DOHH2 (cell line): ENCODE measurements around the gene EEF1AKMT3.

Source experiments
- H3F3A ChIP-seq: fragments of 200-600 bp; sonication (generic), shearing (Covaris generic); 2 replicates; pipeline ENCODE4 v1.6.0; 2016; ENCODE audit warnings: antibody characterized with exemption, mild to moderate bottlenecking; ENCODE audit not compliant: control insufficient read depth, insufficient read depth
- H3K27ac ChIP-seq: fragments of 200-600 bp; sonication (generic); 2 replicates; pipeline ENCODE4 v1.5.1; 2014; ENCODE audit warnings: low read depth, mild to moderate bottlenecking, low read length, moderate library complexity
- H3K27me3 ChIP-seq: fragments of 200-600 bp; sonication (generic); 2 replicates; pipeline ENCODE4 v1.6.1; 2014; ENCODE audit warnings: mild to moderate bottlenecking, low read length, mixed read lengths; ENCODE audit not compliant: control insufficient read depth
- H3K36me3 ChIP-seq: fragments of 200-600 bp; sonication (generic); 2 replicates; pipeline ENCODE4 v1.6.1; 2014; ENCODE audit warnings: mild to moderate bottlenecking, low read length, moderate library complexity, mixed read lengths; ENCODE audit not compliant: control insufficient read depth
- H3K4me1 ChIP-seq: fragments of 200-600 bp; sonication (generic); 2 replicates; pipeline ENCODE4 v1.6.1; 2014; ENCODE audit warnings: mild to moderate bottlenecking, low read length, mixed read lengths; ENCODE audit not compliant: control insufficient read depth
- H3K4me2 ChIP-seq: fragments of 200-600 bp; sonication (generic); 2 replicates; pipeline ENCODE4 v1.6.0; 2014; ENCODE audit warnings: mild to moderate bottlenecking, low read length, moderate library complexity
- H3K4me3 ChIP-seq: fragments of 200-600 bp; sonication (generic); 2 replicates; pipeline ENCODE4 v1.5.1; 2014; ENCODE audit warnings: mild to moderate bottlenecking, low read length, mixed read lengths
- H3K79me2 ChIP-seq: fragments of 200-600 bp; sonication (generic); 2 replicates; pipeline ENCODE4 v1.6.1; 2014; ENCODE audit warnings: mild to moderate bottlenecking, low read length, mixed read lengths; ENCODE audit not compliant: control insufficient read depth
- H3K9me2 ChIP-seq: fragments of 200-600 bp; sonication (generic); replicated peaks from 2 replicates; pipeline ENCODE4 v1.6.1; 2014; ENCODE audit warnings: mild to moderate bottlenecking, low read length, mixed read lengths; ENCODE audit not compliant: control insufficient read depth
- H3K9me3 ChIP-seq: fragments of 200-600 bp; sonication (generic); 2 replicates; pipeline ENCODE4 v1.6.1; 2014; ENCODE audit warnings: antibody characterized with exemption, low read length, mixed read lengths; ENCODE audit not compliant: control insufficient read depth, insufficient read depth
- H4K20me1 ChIP-seq: fragments of 200-600 bp; sonication (generic); 2 replicates; pipeline ENCODE4 v1.6.0; 2014; ENCODE audit warnings: low read depth, mild to moderate bottlenecking, antibody characterized with exemption, low read length, moderate library complexity; ENCODE audit not compliant: control insufficient read depth, insufficient read depth
- EZH2phosphoT487 ChIP-seq: fragments of 200-600 bp; sonication (generic); IDR thresholded peaks from 2 replicates; pipeline ENCODE4 v1.6.1; 2017; ENCODE audit warnings: borderline replicate concordance, mild to moderate bottlenecking, antibody characterized with exemption, low read length, moderate library complexity, mixed read lengths
- TF ChIP-seq, protein P1 (sequence below): fragments of 200-600 bp; sonication (generic); IDR thresholded peaks from one replicate; pipeline ENCODE4 v1.5.1; 2014; ENCODE audit warnings: antibody characterized with exemption, mild to moderate bottlenecking, low read depth, low read length; ENCODE audit not compliant: poor library complexity, severe bottlenecking

Gene EEF1AKMT3

DNA sequence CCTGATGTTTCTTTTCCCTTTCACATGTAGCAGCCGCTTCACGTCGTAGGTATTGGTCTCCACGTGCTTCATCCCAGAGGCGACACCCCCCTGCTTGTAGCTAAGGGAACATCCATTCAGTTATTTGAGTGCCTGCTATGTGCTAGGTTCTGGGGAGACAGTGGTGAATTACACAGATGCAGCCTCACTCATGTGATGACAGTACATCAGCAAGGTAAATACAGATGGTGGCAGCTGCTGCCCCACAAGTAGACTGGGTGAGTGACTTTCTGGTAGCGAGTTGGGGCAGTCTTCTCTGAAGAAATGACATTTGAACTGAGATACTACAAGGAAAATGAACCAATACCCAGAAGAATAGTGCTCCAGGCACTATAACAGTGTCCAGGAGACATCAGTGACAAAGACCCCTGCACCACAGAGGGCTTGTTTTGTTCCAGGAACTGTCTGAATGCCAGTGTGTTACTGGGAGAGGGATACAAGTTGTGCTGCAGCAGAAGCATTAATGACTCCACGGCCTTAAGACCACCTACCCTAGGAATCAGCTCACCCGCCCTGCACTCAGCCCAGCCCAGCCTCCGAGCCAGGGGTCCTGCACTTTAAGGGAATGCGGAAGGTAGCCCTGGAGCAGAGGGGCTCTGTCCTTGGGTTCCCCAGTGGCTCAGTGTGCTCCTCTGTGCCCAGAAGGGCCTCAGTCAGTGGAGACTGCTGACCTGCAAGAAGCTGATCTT lies 38.8 kb downstream of the EEF1AKMT3 start:
- Histone ChIP-seq H3K27ac (no peak overlapping the region), H3K4me1 (no peaks in the 10 kb centered on the region), H3K4me2 (no peak overlapping the region), H3K4me3 (no peak overlapping the region), H3K9me2 (no peaks in the 10 kb centered on the region), H3K27me3 (no peaks in the 10 kb centered on the region), H3K36me3 (no peaks in the 10 kb centered on the region), H3F3A (no peaks in the 10 kb centered on the region), H4K20me1 (no peaks in the 10 kb centered on the region), H3K9me3 (no peaks in the 10 kb centered on the region), H3K79me2 (no peaks in the 10 kb centered on the region)
- TF ChIP-seq EZH2phosphoT487: no peak
- TF ChIP-seq, protein P1, sequence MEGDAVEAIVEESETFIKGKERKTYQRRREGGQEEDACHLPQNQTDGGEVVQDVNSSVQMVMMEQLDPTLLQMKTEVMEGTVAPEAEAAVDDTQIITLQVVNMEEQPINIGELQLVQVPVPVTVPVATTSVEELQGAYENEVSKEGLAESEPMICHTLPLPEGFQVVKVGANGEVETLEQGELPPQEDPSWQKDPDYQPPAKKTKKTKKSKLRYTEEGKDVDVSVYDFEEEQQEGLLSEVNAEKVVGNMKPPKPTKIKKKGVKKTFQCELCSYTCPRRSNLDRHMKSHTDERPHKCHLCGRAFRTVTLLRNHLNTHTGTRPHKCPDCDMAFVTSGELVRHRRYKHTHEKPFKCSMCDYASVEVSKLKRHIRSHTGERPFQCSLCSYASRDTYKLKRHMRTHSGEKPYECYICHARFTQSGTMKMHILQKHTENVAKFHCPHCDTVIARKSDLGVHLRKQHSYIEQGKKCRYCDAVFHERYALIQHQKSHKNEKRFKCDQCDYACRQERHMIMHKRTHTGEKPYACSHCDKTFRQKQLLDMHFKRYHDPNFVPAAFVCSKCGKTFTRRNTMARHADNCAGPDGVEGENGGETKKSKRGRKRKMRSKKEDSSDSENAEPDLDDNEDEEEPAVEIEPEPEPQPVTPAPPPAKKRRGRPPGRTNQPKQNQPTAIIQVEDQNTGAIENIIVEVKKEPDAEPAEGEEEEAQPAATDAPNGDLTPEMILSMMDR: no peak

DNA sequence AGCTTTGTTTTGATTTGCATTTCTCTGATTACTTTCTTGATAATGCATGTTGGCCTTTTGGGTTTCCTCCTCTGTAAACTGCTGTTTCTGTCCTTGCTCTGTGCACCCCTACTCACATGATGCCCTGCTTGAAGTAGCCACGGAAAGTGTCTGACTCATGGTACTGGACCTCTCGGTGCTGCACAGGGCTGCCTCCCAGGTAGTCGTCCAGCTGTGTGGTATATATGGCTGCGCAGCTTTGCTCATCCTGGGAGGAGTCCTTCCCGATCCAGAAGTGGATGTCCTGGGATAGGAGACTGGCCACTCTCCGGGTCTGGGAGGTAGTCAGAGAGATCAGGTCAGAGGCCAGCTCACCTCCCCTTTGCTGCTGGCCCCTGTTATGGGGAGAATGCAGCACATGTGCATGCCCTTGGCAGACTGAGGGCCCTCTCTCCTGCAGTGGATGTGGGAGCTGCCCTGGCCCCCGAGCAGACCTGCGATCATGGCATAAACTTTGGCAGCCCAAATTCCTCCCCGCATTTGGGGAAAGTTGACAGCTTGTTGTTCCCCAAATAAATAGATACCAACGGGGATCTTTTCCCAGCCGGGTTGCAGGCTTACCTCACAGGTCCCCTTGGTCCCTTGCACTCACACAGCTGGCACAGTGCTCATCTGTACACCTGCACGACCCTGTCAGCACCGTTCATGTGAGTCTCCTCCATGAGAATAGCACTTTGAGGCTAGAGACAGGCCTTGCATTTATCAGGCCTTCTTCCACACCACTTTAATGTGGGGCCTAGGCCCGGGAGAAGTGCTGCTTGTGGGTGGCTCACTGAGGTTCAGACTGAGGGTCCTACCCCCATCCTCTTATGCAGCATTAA lies 40.9 kb downstream of the EEF1AKMT3 start:
- H3K27ac ChIP-seq: no peak overlapping the region
- no peaks in the 10 kb centered on the region for H3K9me2 ChIP-seq
- H3F3A ChIP-seq: no peaks in the 10 kb centered on the region
- no peak for TF ChIP-seq EZH2phosphoT487
- no peaks in the 10 kb centered on the region for H3K79me2 ChIP-seq
- no peaks in the 10 kb centered on the region for H3K9me3 ChIP-seq
- no peak overlapping the region for H3K4me3 ChIP-seq
- no peak overlapping the region for H3K4me2 ChIP-seq
- no peaks in the 10 kb centered on the region for H3K27me3 ChIP-seq
- H4K20me1 ChIP-seq: no peaks in the 10 kb centered on the region
- H3K36me3 ChIP-seq: no peaks in the 10 kb centered on the region
- H3K4me1 ChIP-seq: no peaks in the 10 kb centered on the region

DNA sequence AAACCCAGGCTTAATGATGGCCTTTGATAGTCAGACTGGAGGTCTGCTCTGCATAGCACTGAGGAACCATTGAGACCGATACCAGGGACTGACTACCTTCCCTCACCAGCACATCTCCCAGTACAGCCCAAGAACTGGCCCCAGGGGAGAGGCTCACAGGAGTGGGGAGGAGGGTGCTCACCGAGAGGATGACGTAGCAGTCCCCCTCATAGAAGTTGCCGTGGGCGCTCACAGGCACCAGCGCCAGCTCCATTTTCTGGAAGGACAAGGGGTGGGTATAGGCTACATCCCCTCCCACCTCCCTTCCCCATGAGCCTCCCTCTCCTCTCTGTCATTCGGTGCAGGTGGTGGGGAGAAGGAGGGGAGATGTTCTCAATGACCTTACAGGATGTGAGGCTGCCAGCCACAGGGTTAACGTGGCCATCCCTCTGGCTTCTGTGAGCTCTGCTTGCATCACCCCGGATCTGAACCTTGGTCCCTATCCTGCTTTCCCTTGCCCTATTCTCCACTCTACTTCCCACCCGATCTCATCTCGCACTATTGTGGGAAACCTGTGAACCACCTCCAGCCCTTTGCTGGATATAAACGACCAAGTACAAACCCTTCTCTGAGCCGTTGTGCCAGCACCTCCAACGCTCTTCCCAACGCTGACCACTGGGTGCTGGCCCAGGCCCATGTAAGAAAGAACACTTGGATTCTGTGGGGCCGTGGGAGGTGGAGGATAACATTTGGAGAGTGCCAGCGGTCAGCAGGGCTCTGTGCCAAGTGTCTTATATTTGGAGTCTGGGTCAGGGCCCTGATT lies 41.8 kb downstream of the EEF1AKMT3 start:
- Histone ChIP-seq H4K20me1 (no peaks in the 10 kb centered on the region), H3K27me3 (no peaks in the 10 kb centered on the region), H3K36me3 (no peaks in the 10 kb centered on the region), H3K9me2 (no peaks in the 10 kb centered on the region), H3K9me3 (no peaks in the 10 kb centered on the region), H3K79me2 (no peaks in the 10 kb centered on the region), H3F3A (no peaks in the 10 kb centered on the region), H3K4me1 (no peaks in the 10 kb centered on the region), H3K4me3 (no peak overlapping the region), H3K4me2 (no peak overlapping the region), H3K27ac (no peak overlapping the region)
- TF ChIP-seq, protein P1: no peak
- no peak for TF ChIP-seq EZH2phosphoT487
